OCI-LY1 (cell line): ENCODE measurements around the gene CDC27.
"Not testable (repeated sequence)": the region's sequence is repeated elsewhere in the genome, so short reads cannot be mapped to it uniquely, and the experiment has no call there.

Experiments
- H2AFZ ChIP-seq: fragments of 200-600 bp; sonication (generic), shearing (Covaris generic); 2 replicates; pipeline ENCODE4 v1.6.0; 2014; ENCODE audit warnings: antibody characterized with exemption, mild to moderate bottlenecking, low read length
- H3F3A ChIP-seq: fragments of 200-600 bp; sonication (generic), shearing (Covaris generic); 2 replicates; pipeline ENCODE4 v1.6.0; 2014; ENCODE audit warnings: mild to moderate bottlenecking, antibody characterized with exemption, low read length, moderate library complexity; ENCODE audit not compliant: insufficient read depth
- H3K27ac ChIP-seq: fragments of 200-600 bp; sonication (generic); 2 replicates; pipeline ENCODE4 v1.5.1; 2014; ENCODE audit warnings: low read length, mixed run types, mild to moderate bottlenecking, low read depth; ENCODE audit not compliant: poor library complexity, severe bottlenecking
- H3K27me3 ChIP-seq: fragments of 200-600 bp; sonication (generic); 2 replicates; pipeline ENCODE4 v1.6.0; 2014; ENCODE audit warnings: antibody characterized with exemption, mild to moderate bottlenecking, low read length, moderate library complexity; ENCODE audit not compliant: insufficient read depth
- H3K36me3 ChIP-seq: fragments of 200-600 bp; sonication (generic); 2 replicates; pipeline ENCODE4 v1.6.1; 2014; ENCODE audit warnings: mild to moderate bottlenecking, antibody characterized with exemption, low read length, moderate library complexity, mixed read lengths; ENCODE audit not compliant: insufficient read depth
- H3K4me1 ChIP-seq: fragments of 200-600 bp; sonication (generic); 2 replicates; pipeline ENCODE4 v1.5.1; 2014; ENCODE audit warnings: mild to moderate bottlenecking, low read length, moderate library complexity; ENCODE audit not compliant: insufficient read depth, severe bottlenecking
- H3K4me2 ChIP-seq: fragments of 200-600 bp; sonication (generic), shearing (Covaris generic); 2 replicates; pipeline ENCODE4 v1.6.1; 2014; ENCODE audit warnings: low read length
- H3K4me3 ChIP-seq: fragments of 200-600 bp; sonication (generic); 2 replicates; pipeline ENCODE4 v1.5.1; 2014; ENCODE audit warnings: low read length, low read depth, mild to moderate bottlenecking, mixed read lengths; ENCODE audit not compliant: poor library complexity, severe bottlenecking
- H3K79me2 ChIP-seq: fragments of 200-600 bp; shearing (Covaris generic); 2 replicates; pipeline ENCODE4 v1.6.1; 2016; ENCODE audit warnings: mixed run types, low read length, mixed read lengths; ENCODE audit not compliant: insufficient read depth
- H3K9ac ChIP-seq: fragments of 200-600 bp; sonication (generic), shearing (Covaris generic); 2 replicates; pipeline ENCODE4 v1.6.1; 2014; ENCODE audit warnings: mild to moderate bottlenecking, low read length, mixed read lengths
- H3K9me2 ChIP-seq: fragments of 200-600 bp; sonication (generic), shearing (Covaris generic); 2 replicates; pipeline ENCODE4 v1.6.1; 2014; ENCODE audit warnings: low read depth, mild to moderate bottlenecking, low read length, mixed read lengths
- H3K9me3 ChIP-seq: fragments of 200-600 bp; shearing (Covaris generic); 2 replicates; pipeline ENCODE4 v1.6.1; 2014; ENCODE audit warnings: low read length, mixed read lengths
- H4K20me1 ChIP-seq: fragments of 200-600 bp; sonication (generic), shearing (Covaris generic); 2 replicates; pipeline ENCODE4 v1.6.0; 2016; ENCODE audit warnings: mild to moderate bottlenecking, low read length; ENCODE audit not compliant: insufficient read depth
- CTCF ChIP-seq: fragments of 200-600 bp; sonication (generic), shearing (Covaris generic); IDR thresholded peaks from 2 replicates; pipeline ENCODE4 v1.5.1; 2017; ENCODE audit warnings: mild to moderate bottlenecking, antibody characterized with exemption, low read length, moderate library complexity, mixed read lengths
- EZH2 ChIP-seq: fragments of 200-600 bp; sonication (generic), shearing (Covaris generic); IDR thresholded peaks from 2 replicates; pipeline ENCODE4 v1.8.0; 2017; ENCODE audit warnings: borderline replicate concordance, mixed run types, mild to moderate bottlenecking, antibody characterized with exemption, low read length, moderate library complexity, mixed read lengths

The CDC27 gene

DNA sequence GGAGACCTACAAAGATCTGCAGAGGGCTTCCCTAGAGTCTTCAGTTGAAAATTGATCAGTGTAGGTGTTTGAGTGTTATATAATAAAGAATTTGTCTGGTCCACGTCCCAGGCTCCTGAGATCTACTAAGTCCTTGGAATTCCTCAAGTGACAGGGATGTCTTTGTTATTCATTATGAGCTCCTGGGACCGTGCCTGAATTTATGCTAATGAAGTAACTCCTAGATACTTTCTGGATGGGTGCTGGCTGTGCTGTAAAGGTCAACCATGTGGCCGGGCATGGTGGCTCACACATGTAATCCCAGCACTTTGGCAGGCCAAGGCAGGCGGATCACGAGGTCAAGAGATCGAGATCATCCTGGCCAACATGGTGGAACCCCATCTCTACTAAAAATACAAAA, 43.7 kb downstream of the CDC27 start:
- Histone ChIP-seq H3F3A (no peaks in the 10 kb centered on the region), H3K4me1 (no peaks in the 10 kb centered on the region), H3K9me3 (no peaks in the 10 kb centered on the region), H2AFZ (no peak overlapping the region), H3K36me3 (peaks cover 94% of the 10 kb centered on the region), H3K4me2 (no peak overlapping the region), H4K20me1 (no peaks in the 10 kb centered on the region; the same call in 1 of the 2 replicates), H3K9ac (no peak overlapping the region), H3K27me3 (no peaks in the 10 kb centered on the region), H3K27ac (no peak overlapping the region), H3K4me3 (no peak overlapping the region), H3K9me2 (no peaks in the 10 kb centered on the region), H3K79me2 (no peaks in the 10 kb centered on the region)
- TF ChIP-seq EZH2 (no peak), CTCF (no peak)

DNA sequence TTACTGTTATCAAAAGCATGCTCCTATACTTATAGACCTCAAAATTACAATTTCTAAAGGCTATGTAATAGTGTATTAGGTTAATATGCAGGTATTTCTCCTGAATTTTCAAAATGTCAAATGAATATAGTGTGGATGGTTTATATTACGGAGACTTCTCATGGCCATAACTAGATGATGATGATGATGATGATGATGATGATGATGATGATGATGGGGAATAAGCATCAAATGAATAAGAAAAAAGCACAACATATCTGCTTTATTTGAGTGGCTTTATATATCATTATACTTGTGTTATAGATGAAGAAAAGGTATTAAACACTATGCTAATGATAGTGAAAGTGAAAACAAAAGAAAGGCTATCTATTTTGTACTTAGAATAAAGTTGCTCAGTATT, 53.9 kb downstream of the CDC27 start:
- Histone ChIP-seq H3K79me2 (no peaks in the 10 kb centered on the region), H3K4me2 (no peak overlapping the region), H3K9me2 (no peaks in the 10 kb centered on the region), H3K9ac (no peak overlapping the region), H2AFZ (no peak overlapping the region), H3K36me3 (peaks cover 70% of the 10 kb centered on the region), H3K27ac (no peak overlapping the region), H3K27me3 (no peaks in the 10 kb centered on the region), H3K4me1 (no peaks in the 10 kb centered on the region), H3F3A (no peaks in the 10 kb centered on the region), H3K9me3 (no peaks in the 10 kb centered on the region), H4K20me1 (no peaks in the 10 kb centered on the region), H3K4me3 (no peak overlapping the region)
- TF ChIP-seq CTCF, result no peak
- no peak for TF ChIP-seq EZH2

- H3K27ac ChIP-seq, H3K9ac ChIP-seq, H4K20me1 ChIP-seq, H3K4me1 ChIP-seq, H3K9me2 ChIP-seq, H3K9me3 ChIP-seq, H3K4me3 ChIP-seq, H2AFZ ChIP-seq, H3K27me3 ChIP-seq, H3K4me2 ChIP-seq, H3F3A ChIP-seq, H3K79me2 ChIP-seq: not testable (repeated sequence)
- peaks cover 68% of the 10 kb centered on the region for H3K36me3 ChIP-seq
Observed at GRCh38 chr17:47134354-47134753, 54.7 kb downstream of the CDC27 start.

DNA sequence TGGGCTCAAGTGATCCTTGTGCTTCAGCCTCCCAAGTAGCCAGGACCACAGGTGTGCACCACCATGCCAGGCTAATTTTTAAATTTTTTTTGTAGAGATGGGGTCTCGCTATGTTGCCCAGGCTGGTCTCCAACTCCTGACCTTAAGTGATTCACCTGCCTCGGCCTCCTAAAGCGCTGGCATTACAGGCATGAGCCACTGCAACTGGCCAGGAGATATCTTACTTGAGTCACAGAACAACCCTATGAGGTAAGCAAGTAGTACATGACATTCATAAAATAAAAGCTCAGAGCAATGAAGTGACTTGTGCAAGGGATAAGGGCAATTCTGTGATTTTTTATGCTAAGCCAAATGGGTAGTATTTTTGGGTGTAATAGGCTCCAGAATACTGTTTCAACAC, 57.3 kb downstream of the CDC27 start:
- Histone ChIP-seq H3K4me1 (no peaks in the 10 kb centered on the region), H3K9me2 (no peaks in the 10 kb centered on the region), H4K20me1 (no peaks in the 10 kb centered on the region), H3K4me2 (no peak overlapping the region), H3K4me3 (no peak overlapping the region), H3F3A (no peaks in the 10 kb centered on the region), H3K27me3 (no peaks in the 10 kb centered on the region), H3K27ac (no peak overlapping the region), H3K36me3 (peaks cover 67% of the 10 kb centered on the region), H3K9ac (no peak overlapping the region), H2AFZ (no peak overlapping the region), H3K79me2 (no peaks in the 10 kb centered on the region), H3K9me3 (no peaks in the 10 kb centered on the region)
- TF ChIP-seq EZH2, result no peak
- no peak for TF ChIP-seq CTCF

GRCh38 chr17:47126835-47127234, 62.3 kb downstream of the CDC27 start:
- not testable (repeated sequence) for H2AFZ ChIP-seq, H3F3A ChIP-seq, H3K27ac ChIP-seq, H3K4me2 ChIP-seq, H3K27me3 ChIP-seq, H3K4me3 ChIP-seq, H3K4me1 ChIP-seq, H3K9me3 ChIP-seq, H3K79me2 ChIP-seq, H3K9me2 ChIP-seq, H3K9ac ChIP-seq, H4K20me1 ChIP-seq
- peaks cover 83% of the 10 kb centered on the region for H3K36me3 ChIP-seq

GRCh38 chr17:47123262-47123661, 65.8 kb downstream of the CDC27 start:
- not testable (repeated sequence) for H3K4me1 ChIP-seq, H3F3A ChIP-seq, H4K20me1 ChIP-seq, H3K27ac ChIP-seq, H3K9me3 ChIP-seq, H3K9ac ChIP-seq, H3K4me2 ChIP-seq, H3K27me3 ChIP-seq, H3K4me3 ChIP-seq, H2AFZ ChIP-seq, H3K79me2 ChIP-seq, H3K9me2 ChIP-seq
- peaks cover 90% of the 10 kb centered on the region for H3K36me3 ChIP-seq
